Stimulated activated CD8-positive, alpha-beta memory T cell treated with anti-CD3 and anti-CD28 coated beads, Interleukin-7, amount 100 ng/mL, for 24 hours (primary cell): ENCODE results near the gene PHF14.

Source experiments
- DNase-seq: peaks from one replicate; pipeline ENCODE4 v3.0.0-alpha.2; 2020; ENCODE audit warnings: low read depth

PHF14 gene

GRCh38 chr7:11104578-11104977 is 130.9 kb downstream of the PHF14 start:
- no peak for DNase-seq

GRCh38 chr7:11109659-11110058 is 136.0 kb downstream of the PHF14 start:
- no peak for DNase-seq

GRCh38 chr7:11120068-11120664 is 146.5 kb downstream of the PHF14 start:
- no peak for DNase-seq

GRCh38 chr7:11120675-11121220 is 147.1 kb downstream of the PHF14 start:
- no peak for DNase-seq

GRCh38 chr7:11124856-11125559 is 151.3 kb downstream of the PHF14 start:
- DNase-seq: no peak

GRCh38 chr7:11127114-11127785 is 153.6 kb downstream of the PHF14 start:
- no peak for DNase-seq

GRCh38 chr7:11127988-11128387 is 154.3 kb downstream of the PHF14 start:
- no peak for DNase-seq

GRCh38 chr7:11128498-11128897 is 154.8 kb downstream of the PHF14 start:
- no peak for DNase-seq

- DNase-seq: no peak
Observed at GRCh38 chr7:11130012-11130411, 156.3 kb downstream of the PHF14 start.

- DNase-seq: no peak
Observed at GRCh38 chr7:11130601-11131000, 156.9 kb downstream of the PHF14 start.

- no peak for DNase-seq
Observed at GRCh38 chr7:11133436-11133959, 159.8 kb downstream of the PHF14 start.

GRCh38 chr7:11135573-11135972 is 161.9 kb downstream of the PHF14 start:
- no peak for DNase-seq

- DNase-seq: no peak
Observed at GRCh38 chr7:11141541-11141940, 167.9 kb downstream of the PHF14 start.

GRCh38 chr7:11153694-11154093 is 180.0 kb downstream of the PHF14 start:
- DNase-seq: no peak

GRCh38 chr7:11155883-11156282 is 182.2 kb downstream of the PHF14 start:
- no peak for DNase-seq

GRCh38 chr7:11161499-11161898 is 187.8 kb downstream of the PHF14 start:
- no peak for DNase-seq

GRCh38 chr7:11163220-11163619 is 189.5 kb downstream of the PHF14 start:
- DNase-seq: no peak

GRCh38 chr7:11166051-11166450 is 192.4 kb downstream of the PHF14 start:
- DNase-seq: no peak

GRCh38 chr7:11168650-11169170 is 195.0 kb downstream of the PHF14 start:
- DNase-seq: no peak

GRCh38 chr7:11170175-11170574 is 196.5 kb downstream of the PHF14 start:
- no peak for DNase-seq

GRCh38 chr7:11170863-11171568 is 197.3 kb downstream of the PHF14 start:
- DNase-seq: no peak
